Measurements from ENCODE around the gene AGAP3. TPM values are rescaled to one million over a fixed set of nuclear protein-coding genes. Genes with fewer than 3 reads are reported as not detected.

Gene AGAP3
- total and polyA plus RNA-seq, 8 donors = 83.3 to 167 (median 100) TPM

- Histone ChIP-seq H3K9me3 (no peaks in the 10 kb centered on the region), H3K4me1 (peaks cover 0 to 53% of the 10 kb centered on the region in 2 donors), H3K27me3 (peaks cover 0 to 5% of the 10 kb centered on the region in 2 donors), H3K4me3 (peak overlapping the region; percentile 7 to 36), H3K27ac (peak overlapping the region; percentile 41 to 66), H3K36me3 (peaks cover 0 to 19% of the 10 kb centered on the region in 2 donors)
- intact Hi-C loops (cut with DNase I) = loop anchor here in 1 of 2 donors (10.0 kb wide), 1 partner anchor 219 kb away; no protein-coding TSS in a partner anchor
- ATAC-seq (peak; percentile 49), DNase-seq (peak in 3 of 4 donors; percentile 62 to 79 (median 75))
- no peak for TF ChIP-seq CTCF (IDR thresholded peaks at IDR 0.05)
Measured at GRCh38 chr7:151113344-151114150, 27.3 kb downstream of the AGAP3 start.

GRCh38 chr7:151114151-151115090 lies 28.1 kb downstream of the AGAP3 start:
- Histone ChIP-seq H3K4me3 (peak overlapping the region; percentile 7 to 40), H3K9me3 (no peaks in the 10 kb centered on the region), H3K27me3 (peaks cover 0 to 5% of the 10 kb centered on the region in 2 donors), H3K4me1 (peaks cover 0 to 46% of the 10 kb centered on the region in 2 donors), H3K27ac (peak overlapping the region; percentile 41 to 66), H3K36me3 (peaks cover 0 to 28% of the 10 kb centered on the region in 2 donors)
- intact Hi-C loops (cut with DNase I) = loop anchor here in 1 of 2 donors (10.0 kb wide), 1 partner anchor 220 kb away; no protein-coding TSS in a partner anchor
- TF ChIP-seq CTCF (IDR thresholded peaks at IDR 0.05) = no peak
- ATAC-seq (peak; percentile 26), DNase-seq (peak in 3 of 4 donors; percentile 47 to 88 (median 62))

GRCh38 chr7:151115121-151115835 lies 29.0 kb downstream of the AGAP3 start:
- Histone ChIP-seq H3K4me1 (peaks cover 0 to 38% of the 10 kb centered on the region in 2 donors), H3K27ac (peak overlapping the region; percentile 37 to 50), H3K4me3 (peak overlapping the region; percentile 19 to 40), H3K27me3 (peaks cover 0 to 5% of the 10 kb centered on the region in 2 donors), H3K36me3 (peaks cover 0 to 37% of the 10 kb centered on the region in 2 donors), H3K9me3 (no peaks in the 10 kb centered on the region)
- intact Hi-C loops (cut with DNase I) = loop anchor here in 1 of 2 donors (10.0 kb wide), 1 partner anchor 220 kb away; no protein-coding TSS in a partner anchor
- no peak for TF ChIP-seq CTCF (IDR thresholded peaks at IDR 0.05)
- ATAC-seq (no peak), DNase-seq (peak in 1 of 4 donors; percentile 79)

GRCh38 chr7:151115836-151116418 lies 29.7 kb downstream of the AGAP3 start:
- intact Hi-C loops (cut with DNase I) = loop anchor here in 1 of 2 donors (10.0 kb wide), 1 partner anchor 221 kb away; no protein-coding TSS in a partner anchor
- ATAC-seq = peak; percentile 85
- peak in 3 of 4 donors; percentile 80 to 92 (median 89) for DNase-seq
- peak overlapping the region; percentile 19 to 40 for H3K4me3 ChIP-seq
- peaks cover 0 to 43% of the 10 kb centered on the region in 2 donors for H3K36me3 ChIP-seq
- H3K27ac ChIP-seq = peak overlapping the region; percentile 37 to 50
- no peaks in the 10 kb centered on the region for H3K9me3 ChIP-seq
- peaks cover 0 to 5% of the 10 kb centered on the region in 2 donors for H3K27me3 ChIP-seq
- TF ChIP-seq CTCF (IDR thresholded peaks at IDR 0.05) = no peak
- peaks cover 0 to 32% of the 10 kb centered on the region in 2 donors for H3K4me1 ChIP-seq
